ENCODE results near the gene ITGB7. TPM values are rescaled to one million over a fixed set of nuclear protein-coding genes. Genes with fewer than 3 reads are reported as not detected.

The ITGB7 gene
- total RNA-seq, 2 donors from 2014 or later = 88.0 to 111 TPM

- Mint-ChIP-seq H3K36me3 (ENCODE audit: insufficient read depth in 2 of 2) (no peaks in the 10 kb centered on the region), H3K9me3 (no peaks in the 10 kb centered on the region), H3K27me3 (ENCODE audit: low read depth) (no peaks in the 10 kb centered on the region), H3K4me3 (peak overlapping the region in 1 of 2 donors; percentile 1), H3K27ac (peak overlapping the region; percentile 39), H3K4me1 (ENCODE audit: low read depth) (peaks cover 65% of the 10 kb centered on the region)
- no peak for DNase-seq
- no peak for ATAC-seq (replicated peaks in 1 of 2)
These were observed 18.8 kb upstream of the ITGB7 start for GRCh38 chr12:53225635-53226424.

DNA sequence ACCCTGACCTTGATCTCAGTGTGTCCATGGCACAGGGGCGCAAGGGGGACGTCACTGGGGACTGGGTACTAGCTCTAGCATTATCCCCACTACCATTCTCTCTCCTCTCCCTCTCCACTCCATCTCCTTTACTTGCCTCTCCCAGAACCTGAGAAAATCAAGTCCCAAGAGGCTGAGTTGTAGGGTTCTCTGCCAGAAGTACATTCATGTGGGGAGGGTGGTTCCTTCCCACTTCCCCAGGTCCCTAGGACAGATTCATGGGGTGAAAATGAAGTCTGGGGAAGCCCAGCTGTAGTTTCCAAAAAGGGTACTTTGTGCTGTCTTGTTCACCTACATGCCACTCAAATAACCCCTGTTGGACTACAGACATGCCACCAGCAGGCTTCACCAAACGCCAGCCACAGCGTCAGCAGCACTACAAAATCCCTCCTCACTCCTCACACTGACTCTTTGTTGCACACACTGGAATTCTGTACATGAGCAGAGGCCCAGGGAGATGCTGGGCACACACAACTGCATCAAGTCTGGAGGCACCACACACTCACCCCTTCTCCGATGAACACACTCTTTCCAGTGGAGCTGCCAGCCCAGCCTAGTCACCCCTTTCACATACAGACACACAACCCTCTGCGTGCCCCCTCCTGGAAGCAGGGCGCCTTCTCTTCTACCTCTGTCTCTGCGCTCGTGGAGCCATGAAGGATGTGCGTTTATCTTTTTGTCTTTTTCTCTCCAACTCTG, 18.0 kb upstream of the ITGB7 start:
- H3K27ac Mint-ChIP-seq = peak overlapping the region; percentile 39
- no peaks in the 10 kb centered on the region for H3K9me3 Mint-ChIP-seq
- H3K27me3 Mint-ChIP-seq (ENCODE audit: low read depth) = no peaks in the 10 kb centered on the region
- H3K4me3 Mint-ChIP-seq = peak overlapping the region; percentile 5 to 10
- ATAC-seq (replicated peaks in 1 of 2) (no peak), DNase-seq (no peak)
- H3K4me1 Mint-ChIP-seq (ENCODE audit: low read depth) = peaks cover 64% of the 10 kb centered on the region
- H3K36me3 Mint-ChIP-seq (ENCODE audit: insufficient read depth in 2 of 2) = no peaks in the 10 kb centered on the region

- peak overlapping the region; percentile 76 for H3K27ac Mint-ChIP-seq
- H3K4me3 Mint-ChIP-seq = peak overlapping the region; percentile 48 to 77
- peaks cover 4% of the 10 kb centered on the region in 2 donors for H3K36me3 Mint-ChIP-seq (ENCODE audit: insufficient read depth in 2 of 2)
- H3K4me1 Mint-ChIP-seq (ENCODE audit: low read depth) = peaks cover 59% of the 10 kb centered on the region
- H3K9me3 Mint-ChIP-seq = no peaks in the 10 kb centered on the region
- no peak for ATAC-seq (replicated peaks in 1 of 2)
- no peak for DNase-seq
- no peaks in the 10 kb centered on the region for H3K27me3 Mint-ChIP-seq (ENCODE audit: low read depth)
These were observed 17.2 kb upstream of the ITGB7 start for GRCh38 chr12:53224061-53224896.

DNA sequence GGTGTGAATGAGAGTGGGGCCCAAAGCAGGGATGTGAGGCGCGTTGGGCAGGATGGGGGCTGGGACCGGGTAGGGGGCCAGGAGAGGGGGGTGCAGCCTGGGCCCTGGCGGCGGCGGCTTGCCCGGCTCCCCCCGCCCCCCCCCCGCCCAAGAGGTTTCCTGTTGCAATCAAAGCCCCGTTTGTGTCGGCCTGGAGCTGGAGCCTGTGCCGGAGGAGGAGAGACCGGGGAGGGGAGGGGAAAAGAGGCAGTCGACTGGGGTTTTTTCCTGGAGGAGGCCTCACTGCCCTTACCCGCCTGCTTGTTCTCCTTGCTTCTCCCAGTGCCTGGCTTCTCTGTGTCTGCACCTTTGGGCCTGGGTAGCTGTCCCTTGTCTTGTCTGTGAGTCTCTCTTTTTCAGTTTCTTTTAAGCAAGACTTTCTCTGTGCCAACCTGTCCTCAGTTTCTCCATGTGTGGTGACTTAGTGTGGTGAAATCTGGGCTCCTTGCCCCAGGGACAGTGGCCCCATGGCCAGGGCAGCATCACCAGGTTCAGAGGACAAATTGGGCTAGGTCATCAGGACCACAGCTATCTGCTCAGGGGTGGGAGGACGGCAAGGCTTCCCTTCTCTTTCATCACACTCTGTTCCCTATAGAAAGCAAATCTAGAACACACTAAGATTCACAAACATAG, 16.5 kb upstream of the ITGB7 start:
- peak overlapping the region; percentile 76 for H3K27ac Mint-ChIP-seq
- no peaks in the 10 kb centered on the region for H3K27me3 Mint-ChIP-seq (ENCODE audit: low read depth)
- peaks cover 6% of the 10 kb centered on the region in 2 donors for H3K36me3 Mint-ChIP-seq (ENCODE audit: insufficient read depth in 2 of 2)
- no peaks in the 10 kb centered on the region for H3K9me3 Mint-ChIP-seq
- ATAC-seq (replicated peaks in 1 of 2) (no peak), DNase-seq (no peak)
- H3K4me1 Mint-ChIP-seq (ENCODE audit: low read depth) = peaks cover 61% of the 10 kb centered on the region
- peak overlapping the region; percentile 66 to 87 for H3K4me3 Mint-ChIP-seq

DNA sequence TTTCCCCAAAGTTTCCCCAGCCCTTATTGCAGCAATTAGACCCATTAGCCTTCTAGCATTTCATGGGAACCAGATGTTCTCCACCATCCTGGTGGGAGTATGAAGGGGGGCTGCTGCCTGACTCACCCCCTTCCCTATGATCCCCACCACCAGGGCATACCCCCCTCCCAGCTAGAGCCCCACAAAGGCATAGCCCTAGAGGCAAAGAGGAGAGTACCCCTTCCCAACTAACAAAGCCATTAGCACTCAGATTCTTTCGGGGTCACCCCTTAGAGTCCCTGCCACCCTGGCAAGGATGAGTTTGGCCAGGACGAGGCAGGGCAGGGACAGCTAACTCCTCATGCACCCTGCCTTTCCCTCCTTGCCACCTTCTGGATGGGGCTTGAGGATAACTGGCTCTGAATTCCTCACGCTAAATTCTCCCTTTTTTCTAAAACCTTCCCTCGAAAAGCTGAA, 15.8 kb upstream of the ITGB7 start:
- Mint-ChIP-seq H3K27me3 (ENCODE audit: low read depth) (no peaks in the 10 kb centered on the region), H3K36me3 (ENCODE audit: insufficient read depth in 2 of 2) (peaks cover 6 to 8% of the 10 kb centered on the region in 2 donors), H3K27ac (no peak overlapping the region), H3K4me3 (peak overlapping the region; percentile 66 to 87), H3K9me3 (no peaks in the 10 kb centered on the region), H3K4me1 (ENCODE audit: low read depth) (peaks cover 64% of the 10 kb centered on the region)
- ATAC-seq (replicated peaks in 1 of 2) (no peak), DNase-seq (no peak)

DNA sequence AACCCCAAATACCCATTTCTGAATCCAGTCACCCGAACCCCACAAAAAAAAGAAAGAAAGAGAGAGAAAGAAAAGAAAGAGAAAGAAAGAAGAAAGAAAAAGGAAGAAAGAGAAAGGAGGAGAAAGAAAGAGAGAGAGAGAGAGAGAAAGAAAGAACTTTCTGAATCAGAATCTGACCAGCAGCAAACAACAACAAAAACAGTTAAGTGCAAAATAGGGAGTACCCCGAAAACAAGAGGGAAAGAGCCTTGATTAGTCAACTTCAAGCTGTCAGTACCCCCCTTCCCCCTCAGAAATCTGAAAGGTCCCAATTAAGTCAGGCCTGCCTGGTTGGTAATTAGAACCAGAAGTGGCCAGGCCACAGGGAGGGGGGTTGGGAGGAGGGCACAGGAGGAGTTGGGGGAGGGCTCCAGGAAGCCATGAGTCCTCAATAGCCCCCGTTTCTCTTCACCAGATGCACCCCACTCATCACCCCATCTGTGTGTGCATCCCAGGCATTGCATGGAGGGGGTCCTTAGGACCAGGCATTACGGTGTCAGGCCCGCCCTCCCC, 15.2 kb upstream of the ITGB7 start:
- no peaks in the 10 kb centered on the region for H3K9me3 Mint-ChIP-seq
- DNase-seq (no peak), ATAC-seq (replicated peaks in 1 of 2) (no peak)
- H3K36me3 Mint-ChIP-seq (ENCODE audit: insufficient read depth in 2 of 2) = peaks cover 6 to 8% of the 10 kb centered on the region in 2 donors
- H3K4me3 Mint-ChIP-seq = peak overlapping the region; percentile 66 to 87
- H3K27ac Mint-ChIP-seq = peak overlapping the region; percentile 80
- H3K27me3 Mint-ChIP-seq (ENCODE audit: low read depth) = no peaks in the 10 kb centered on the region
- peaks cover 69% of the 10 kb centered on the region for H3K4me1 Mint-ChIP-seq (ENCODE audit: low read depth)

- ATAC-seq (replicated peaks in 1 of 2) (peak; percentile 20 to 31), DNase-seq (peak; percentile 63 to 72)
- Mint-ChIP-seq H3K27ac (peak overlapping the region; percentile 40), H3K9me3 (no peaks in the 10 kb centered on the region), H3K27me3 (ENCODE audit: low read depth) (no peaks in the 10 kb centered on the region), H3K4me1 (ENCODE audit: low read depth) (peaks cover 71% of the 10 kb centered on the region), H3K4me3 (peak overlapping the region; percentile 94 to 99), H3K36me3 (ENCODE audit: insufficient read depth in 2 of 2) (peaks cover 6 to 8% of the 10 kb centered on the region in 2 donors)
These were observed 14.4 kb upstream of the ITGB7 start for GRCh38 chr12:53221203-53222080.

DNA sequence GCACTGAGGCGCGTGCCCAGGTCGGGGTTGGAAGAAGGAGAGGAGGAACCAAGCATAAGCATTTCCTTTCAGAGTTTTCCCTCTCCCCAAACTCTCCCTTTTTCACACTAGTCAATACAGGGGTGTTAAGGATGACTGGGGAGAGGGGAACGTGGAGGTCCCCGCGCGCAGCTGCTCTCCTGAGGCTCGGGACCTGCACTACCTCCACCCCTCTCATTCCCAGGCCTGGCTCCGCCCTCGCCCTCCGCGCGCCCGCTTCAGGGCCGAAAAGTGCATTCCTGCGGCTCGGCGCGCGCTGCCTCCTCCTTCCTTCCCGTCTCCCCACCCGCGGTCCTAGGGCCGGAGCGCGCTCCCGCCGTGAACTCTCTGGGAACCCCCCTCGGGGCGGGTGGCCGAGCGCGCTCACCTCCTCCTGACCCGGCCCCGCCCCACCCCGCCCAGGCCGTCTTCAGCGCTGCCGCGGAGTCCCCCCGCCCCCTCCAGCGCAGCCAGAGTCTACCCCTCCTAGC, 13.7 kb upstream of the ITGB7 start:
- peak; percentile 69 to 70 for ATAC-seq (replicated peaks in 1 of 2)
- Mint-ChIP-seq H3K4me1 (ENCODE audit: low read depth) (peaks cover 78% of the 10 kb centered on the region), H3K27ac (peak overlapping the region; percentile 40), H3K4me3 (peak overlapping the region; percentile 94 to 99), H3K9me3 (no peaks in the 10 kb centered on the region), H3K36me3 (ENCODE audit: insufficient read depth in 2 of 2) (peaks cover 6 to 8% of the 10 kb centered on the region in 2 donors), H3K27me3 (ENCODE audit: low read depth) (no peaks in the 10 kb centered on the region)
- DNase-seq = peak; percentile 86 to 87

GRCh38 chr12:53219956-53220693, 13.1 kb upstream of the ITGB7 start:
- H3K27ac Mint-ChIP-seq = peak overlapping the region; percentile 72
- peaks cover 6 to 8% of the 10 kb centered on the region in 2 donors for H3K36me3 Mint-ChIP-seq (ENCODE audit: insufficient read depth in 2 of 2)
- DNase-seq = peak; percentile 83 to 90
- no peaks in the 10 kb centered on the region for H3K27me3 Mint-ChIP-seq (ENCODE audit: low read depth)
- no peaks in the 10 kb centered on the region for H3K9me3 Mint-ChIP-seq
- ATAC-seq (replicated peaks in 1 of 2) = peak; percentile 57 to 64
- H3K4me1 Mint-ChIP-seq (ENCODE audit: low read depth) = peaks cover 78% of the 10 kb centered on the region
- H3K4me3 Mint-ChIP-seq = peak overlapping the region; percentile 94 to 99

GRCh38 chr12:53219292-53219955, 12.4 kb upstream of the ITGB7 start:
- ATAC-seq (replicated peaks in 1 of 2) (peak; percentile 18 to 43), DNase-seq (peak; percentile 62 to 75)
- Mint-ChIP-seq H3K4me1 (ENCODE audit: low read depth) (peaks cover 77% of the 10 kb centered on the region), H3K9me3 (no peaks in the 10 kb centered on the region), H3K27me3 (ENCODE audit: low read depth) (no peaks in the 10 kb centered on the region), H3K36me3 (ENCODE audit: insufficient read depth in 2 of 2) (peaks cover 6 to 9% of the 10 kb centered on the region in 2 donors), H3K27ac (peak overlapping the region; percentile 72), H3K4me3 (peak overlapping the region; percentile 94 to 99)
